OCI-M2 (cell line): ENCODE measurements around the gene RASA2.
"Not testable (repeated sequence)": the region's sequence is repeated elsewhere in the genome, so short reads cannot be mapped to it uniquely, and the experiment has no call there.

Experiments
- DNase-seq: peaks from one replicate; lab custom pipeline; 2025; ENCODE audit not compliant: unreplicated experiment; lab: John Stamatoyannopoulos, UW

RASA2 gene

DNA sequence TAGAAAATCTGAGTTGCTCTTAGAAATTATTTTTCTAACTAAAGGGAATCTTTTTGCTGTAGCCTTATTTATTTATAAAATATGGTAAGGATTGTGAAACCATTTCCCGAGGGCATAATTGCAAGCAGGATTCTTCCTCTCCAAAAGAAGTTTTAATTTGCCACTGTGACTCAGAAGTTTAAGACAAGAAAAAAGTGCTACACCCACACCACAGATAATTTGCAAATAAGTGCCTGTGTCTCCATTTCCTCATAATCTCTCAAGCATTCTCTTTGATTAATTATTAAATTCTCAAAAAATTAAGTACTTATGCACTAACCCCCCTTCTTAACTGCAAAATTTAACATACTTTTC, 43.6 kb downstream of the RASA2 start:
- no peak for DNase-seq

DNA sequence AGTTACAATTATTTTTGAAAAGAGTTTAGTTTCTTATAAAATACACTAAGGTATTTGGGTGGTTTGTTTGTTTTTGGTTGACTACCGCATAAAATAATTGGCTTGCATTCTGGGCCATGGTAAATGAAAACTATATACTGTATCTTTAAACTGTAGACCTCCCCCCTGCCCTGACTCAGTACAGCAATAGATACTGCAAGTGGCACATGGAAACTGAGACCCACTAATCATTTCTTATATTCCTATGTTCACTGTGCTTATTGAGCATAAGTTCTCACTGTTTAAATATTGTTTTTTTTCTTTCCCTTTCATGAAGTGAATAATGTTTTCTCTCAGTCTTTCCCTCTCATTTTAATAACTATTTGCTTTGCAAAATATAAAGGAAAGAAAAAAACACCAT, 45.8 kb downstream of the RASA2 start:
- no peak for DNase-seq

DNA sequence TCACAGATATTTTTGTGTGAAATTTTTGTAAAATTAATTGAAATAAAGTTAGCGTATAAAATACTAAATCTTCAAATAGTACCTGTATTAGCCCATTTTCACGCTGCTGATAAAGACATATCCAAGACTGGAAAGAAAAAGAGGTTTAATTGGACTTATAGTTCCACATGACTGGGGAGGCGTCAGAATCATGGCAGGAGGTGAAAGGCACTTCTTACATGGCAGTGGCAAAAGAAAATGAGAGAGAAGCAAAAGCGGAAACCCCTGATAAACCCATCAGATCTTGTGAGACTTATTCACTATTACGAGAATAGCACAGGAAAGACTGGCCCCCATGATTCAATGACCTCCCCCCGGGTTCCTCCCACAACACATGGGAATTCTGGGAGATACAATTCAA, 49.2 kb downstream of the RASA2 start:
- DNase-seq = not testable (repeated sequence)

DNA sequence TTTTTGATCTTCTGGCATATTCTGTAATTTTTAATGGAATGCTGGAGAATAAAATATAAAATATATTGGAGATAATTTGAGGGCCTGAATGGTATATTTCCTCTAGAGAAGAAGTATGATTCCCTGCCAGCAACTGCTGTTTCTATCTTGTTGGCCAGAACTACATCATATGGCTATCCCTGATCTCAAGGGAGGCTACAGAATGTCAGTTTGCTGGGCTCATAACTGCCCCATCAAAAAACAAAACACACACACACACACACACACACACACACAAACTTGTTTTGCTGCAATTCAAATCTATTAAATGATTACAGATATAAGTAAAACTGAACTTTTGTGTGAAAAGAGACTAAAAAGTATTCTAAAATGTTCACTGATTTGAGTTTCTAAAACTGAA, 51.0 kb downstream of the RASA2 start:
- no peak for DNase-seq

DNA sequence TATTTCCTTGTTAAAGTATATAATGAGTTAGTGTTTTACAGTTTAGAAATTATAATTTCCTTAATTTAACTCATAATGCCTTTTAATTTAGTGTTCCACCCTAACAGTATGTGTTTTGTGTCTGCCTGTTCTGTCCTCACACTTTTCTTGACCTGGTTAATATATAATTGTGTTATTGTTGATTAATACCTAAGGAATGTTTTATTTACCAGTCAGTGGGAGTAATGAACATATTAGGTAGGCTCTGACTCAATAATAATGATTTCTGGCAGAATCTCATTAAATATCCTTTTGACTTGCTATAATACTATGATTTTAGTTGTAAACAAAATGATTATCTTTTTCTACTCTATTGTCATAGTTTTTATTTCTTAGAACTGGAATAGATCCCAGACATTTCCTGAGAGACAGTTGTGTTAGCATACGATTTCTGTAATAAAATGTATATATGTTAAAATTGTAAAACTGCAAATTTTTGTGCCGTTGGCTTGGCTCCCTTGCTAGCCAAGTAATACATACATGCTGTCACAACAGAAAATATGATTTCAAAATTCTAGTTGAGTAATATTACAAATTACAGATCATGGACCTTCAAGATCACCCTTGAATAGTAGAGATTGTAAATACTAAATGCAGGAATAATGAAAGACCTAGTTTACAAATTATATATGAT, 51.9 kb downstream of the RASA2 start:
- DNase-seq = no peak

DNA sequence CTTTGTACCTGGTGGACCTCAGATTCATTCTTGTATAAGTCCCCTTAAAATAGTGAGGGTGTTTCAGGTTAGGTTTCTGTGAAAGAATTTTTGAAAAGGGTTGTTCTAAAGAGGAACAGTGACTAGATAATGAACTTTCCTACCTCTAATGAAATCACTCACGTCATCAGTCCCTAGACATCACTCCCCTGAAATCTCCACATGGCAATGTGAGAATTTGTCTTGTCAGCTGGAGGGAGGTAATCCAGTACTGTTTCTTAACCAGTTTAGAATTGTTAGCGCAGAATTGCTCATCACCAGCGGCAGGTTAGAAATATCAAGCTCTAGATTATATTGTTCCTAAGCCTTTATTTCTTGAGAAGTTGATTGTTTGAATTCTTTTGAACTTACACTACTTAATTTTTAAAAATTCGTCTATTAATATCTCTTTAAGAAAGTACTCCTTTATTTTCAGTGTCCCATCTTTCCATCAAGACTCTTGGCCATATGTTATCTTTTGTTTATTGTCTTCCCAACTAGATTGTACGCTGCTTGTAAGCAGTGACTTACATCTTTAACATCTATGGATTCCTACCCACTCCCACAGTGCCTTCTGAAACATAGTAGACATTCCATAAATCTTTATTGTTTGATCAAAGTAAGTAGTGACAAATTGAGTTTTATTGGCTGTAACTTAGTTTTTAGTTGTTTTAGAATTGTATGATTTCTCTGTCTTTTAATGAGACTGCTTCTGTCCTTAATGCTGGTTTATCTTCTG, 52.8 kb downstream of the RASA2 start:
- DNase-seq = no peak

DNA sequence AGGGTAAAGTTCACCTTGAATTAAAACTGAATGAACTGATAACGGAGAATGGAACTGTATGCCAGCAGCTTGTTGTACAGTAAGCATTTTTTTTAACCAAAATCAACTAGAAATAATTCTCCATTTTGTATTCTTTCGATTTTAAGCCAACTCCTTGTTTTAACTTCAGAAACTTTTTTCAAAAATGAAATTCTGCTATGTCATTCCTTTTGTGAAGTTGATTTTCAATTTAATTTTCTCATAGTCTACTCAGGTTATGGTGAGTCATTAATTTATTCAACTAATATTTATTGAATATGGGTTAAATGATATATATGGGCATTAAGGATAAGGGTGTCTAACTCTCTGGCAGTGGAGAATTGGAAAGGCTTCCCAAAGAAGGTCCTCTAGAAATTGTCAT, 53.7 kb downstream of the RASA2 start:
- DNase-seq = no peak

DNA sequence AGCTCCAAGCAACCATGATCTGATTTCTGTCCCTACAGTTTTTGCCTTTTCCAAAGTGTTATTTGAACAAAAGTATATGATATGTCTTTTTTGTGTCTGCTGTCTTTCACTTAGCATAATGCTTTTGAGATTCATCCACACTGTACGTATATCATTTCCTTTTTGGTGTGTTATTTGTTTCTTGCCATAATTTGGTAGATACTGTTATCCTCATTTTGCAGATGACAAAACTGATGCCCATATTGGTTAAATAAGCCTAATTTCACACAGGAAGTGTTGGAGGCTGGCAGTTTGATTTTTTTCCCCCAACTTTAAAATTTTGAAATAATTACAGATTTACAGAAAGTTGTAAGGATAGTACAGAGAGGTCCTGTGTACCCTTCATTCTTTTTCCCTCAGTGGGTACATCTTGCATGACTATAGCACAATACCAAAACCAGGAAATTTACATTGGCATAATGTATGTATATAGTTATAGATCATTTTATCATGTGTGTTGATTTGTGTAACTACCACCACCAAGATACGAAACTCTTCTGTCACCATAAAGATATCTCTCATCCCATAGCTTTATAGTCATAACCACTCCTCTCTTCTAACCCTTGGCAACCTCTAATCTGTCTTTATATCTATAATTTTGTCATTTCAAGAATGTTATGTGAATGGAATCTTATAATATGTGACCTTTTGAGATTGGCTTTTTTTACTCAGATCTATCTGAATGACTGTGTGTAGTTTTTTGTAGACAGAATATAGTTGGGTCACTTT, 55.6 kb downstream of the RASA2 start:
- no peak for DNase-seq

DNA sequence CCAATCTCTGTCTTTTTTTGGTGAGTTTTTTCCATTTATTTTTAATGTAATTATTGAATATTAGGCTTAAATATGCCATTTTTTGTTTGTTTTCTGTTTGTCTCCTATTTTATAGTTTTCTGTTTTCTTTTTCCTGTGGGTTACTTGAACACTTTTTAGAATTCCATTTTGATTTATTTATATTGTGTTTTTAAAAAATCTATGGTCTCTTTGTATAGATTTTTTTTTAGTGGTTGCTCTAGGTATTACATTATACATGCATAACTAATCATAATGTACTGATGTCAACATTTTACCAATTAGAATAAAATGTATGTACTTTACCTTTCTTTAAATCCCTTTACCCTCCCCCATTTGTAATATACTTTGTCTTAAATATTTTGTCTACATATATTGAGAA, 56.2 kb downstream of the RASA2 start:
- no peak for DNase-seq

DNA sequence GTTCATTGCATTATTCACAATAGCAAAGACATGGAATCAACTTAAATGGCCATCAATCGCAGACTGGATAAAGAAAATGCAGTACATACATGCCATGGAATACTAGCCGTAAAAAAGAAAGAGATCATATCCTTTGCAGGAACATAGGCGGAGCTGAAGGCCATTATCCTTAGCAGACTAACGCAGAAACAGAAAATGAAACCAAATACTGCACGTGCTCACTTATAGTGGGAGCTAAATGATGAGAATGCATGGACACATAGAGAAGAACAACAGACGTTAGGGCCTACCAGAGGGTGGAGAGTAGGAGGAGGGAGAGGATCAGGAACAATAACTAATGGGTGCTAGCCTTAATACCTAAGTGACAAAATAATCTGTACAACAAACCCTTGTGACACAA, 57.9 kb downstream of the RASA2 start:
- no peak for DNase-seq

DNA sequence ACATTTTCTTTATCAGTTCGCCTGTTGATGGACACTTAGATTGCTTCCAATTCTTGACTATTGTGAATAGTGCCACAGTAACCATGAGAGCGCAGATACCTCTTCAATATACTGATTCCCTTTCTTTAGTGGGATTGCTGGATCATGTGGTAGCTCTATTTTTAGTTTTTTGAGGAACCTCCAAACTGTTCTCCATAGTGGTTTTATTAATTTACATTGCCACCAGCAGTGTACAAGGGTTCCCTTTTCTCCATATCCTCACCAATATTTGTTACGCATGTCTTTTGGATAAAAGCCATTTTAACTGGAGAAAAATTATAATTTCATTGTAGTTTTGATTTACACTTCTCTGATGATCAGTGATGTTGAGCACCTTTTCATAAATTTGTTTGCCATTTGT, 59.3 kb downstream of the RASA2 start:
- no peak for DNase-seq

DNA sequence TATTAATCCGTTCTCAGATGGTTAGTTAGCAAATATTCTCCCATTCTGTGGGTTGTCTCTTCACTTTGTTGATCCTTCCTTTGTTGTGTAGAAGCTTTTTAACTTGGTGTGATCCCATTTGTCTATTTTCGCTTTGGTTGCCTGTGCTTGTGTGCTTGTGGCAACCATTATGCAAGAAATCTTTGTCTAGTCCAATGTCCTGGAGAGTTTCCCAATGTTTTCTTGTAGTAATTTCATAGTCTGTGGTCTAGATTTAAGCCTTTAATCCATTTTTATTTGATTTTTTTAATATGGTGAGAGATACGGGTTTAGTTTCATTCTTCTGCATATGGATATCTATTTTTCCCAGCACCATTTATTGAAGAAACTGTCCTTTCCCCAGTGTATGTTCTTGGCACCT, 59.8 kb downstream of the RASA2 start:
- DNase-seq = no peak

DNA sequence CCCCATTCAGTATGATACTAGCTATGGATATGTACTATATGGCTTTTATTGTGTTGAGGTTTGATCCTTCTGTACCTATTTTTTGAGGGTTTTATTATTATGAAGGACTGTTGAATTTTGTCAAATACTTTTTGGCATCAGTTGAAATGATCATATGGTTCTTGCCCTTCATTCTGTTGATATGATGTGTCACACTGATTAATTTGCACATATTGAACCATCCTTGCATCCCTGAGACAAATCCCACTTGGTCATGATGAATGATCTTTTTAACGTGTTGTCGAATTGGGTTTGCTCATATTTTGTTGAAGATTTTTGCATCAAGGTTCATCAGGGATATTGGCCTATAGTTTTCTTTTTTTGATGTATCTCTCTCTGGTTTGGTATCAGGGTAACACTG, 61.0 kb downstream of the RASA2 start:
- no peak for DNase-seq

DNA sequence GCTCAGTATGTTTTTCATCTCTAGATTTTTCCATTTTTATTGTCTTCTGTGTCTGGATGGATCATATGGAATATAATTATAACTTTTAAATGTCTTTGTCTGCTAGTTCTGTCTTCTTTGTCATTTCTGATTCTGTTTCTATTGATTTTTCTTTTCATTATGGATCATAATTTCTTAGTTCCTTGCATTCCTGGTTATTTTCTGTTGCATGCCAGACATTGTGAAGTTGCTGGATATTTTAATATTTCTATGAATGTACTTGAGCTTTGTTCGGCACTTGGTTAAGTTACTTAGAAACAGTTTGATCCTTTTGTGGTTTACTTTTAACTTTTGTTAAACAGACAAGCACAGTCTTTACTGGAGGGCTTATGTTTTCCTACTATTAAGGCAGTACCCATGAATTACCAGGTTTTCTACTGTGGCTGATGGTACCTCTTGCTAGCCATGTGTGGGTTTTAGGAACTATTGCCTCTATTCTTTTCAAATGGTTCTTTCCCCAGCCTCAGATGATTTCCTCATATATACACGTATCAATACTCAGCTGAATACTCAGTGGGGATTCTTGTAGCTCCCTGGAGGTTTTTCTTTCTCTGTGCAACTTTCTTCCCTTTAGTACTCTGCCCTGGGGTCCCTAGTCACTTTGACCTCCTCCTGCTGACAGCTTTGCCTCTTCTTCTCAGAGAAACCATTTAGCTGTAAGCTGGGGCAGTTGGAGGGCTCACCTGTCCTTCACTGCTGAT, 64.3 kb downstream of the RASA2 start:
- no peak for DNase-seq

DNA sequence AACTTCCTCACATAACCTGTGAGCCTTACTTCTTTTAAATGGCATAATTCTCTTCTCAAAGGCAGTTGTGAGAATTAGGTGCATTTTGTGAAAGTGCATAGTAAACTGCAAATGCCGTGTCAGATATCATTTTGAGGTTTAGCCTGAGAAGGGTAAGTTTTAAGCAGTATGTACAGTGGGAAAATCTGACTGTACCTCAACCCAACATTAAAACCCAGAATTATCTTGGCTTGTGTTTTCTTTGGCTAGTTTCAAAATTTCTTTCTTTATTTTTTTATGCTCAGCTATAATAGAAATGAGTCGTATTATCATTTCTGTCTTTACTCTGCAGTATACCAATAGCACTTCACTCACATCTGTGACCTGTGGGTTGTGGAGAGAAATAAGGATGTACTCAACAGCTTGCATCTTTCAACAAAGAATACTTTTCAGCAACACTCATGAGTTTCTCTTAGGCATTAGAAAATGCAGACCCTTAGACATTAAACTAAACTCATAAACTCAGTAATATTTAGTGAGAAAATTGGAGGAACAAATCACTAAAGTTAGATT, 65.7 kb downstream of the RASA2 start:
- no peak for DNase-seq

DNA sequence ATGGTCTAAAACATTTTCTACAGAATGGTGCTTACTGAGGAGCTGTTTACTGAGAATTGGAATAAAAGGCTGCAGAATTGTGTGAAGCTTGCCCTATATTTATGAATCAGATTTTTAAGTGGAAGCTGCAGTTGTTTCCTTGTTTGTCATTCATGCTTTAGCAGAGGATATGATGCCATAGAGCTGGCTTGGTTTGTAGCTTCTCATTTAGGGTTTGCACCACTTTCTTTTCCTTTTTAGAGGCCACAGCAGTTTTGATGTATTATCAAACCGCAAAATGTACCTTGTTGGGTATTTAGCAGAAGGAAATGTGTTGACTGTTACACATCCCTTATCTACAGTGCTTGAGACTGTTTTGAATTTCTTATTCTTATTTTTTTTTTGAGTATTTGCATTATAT, 66.2 kb downstream of the RASA2 start:
- no peak for DNase-seq

DNA sequence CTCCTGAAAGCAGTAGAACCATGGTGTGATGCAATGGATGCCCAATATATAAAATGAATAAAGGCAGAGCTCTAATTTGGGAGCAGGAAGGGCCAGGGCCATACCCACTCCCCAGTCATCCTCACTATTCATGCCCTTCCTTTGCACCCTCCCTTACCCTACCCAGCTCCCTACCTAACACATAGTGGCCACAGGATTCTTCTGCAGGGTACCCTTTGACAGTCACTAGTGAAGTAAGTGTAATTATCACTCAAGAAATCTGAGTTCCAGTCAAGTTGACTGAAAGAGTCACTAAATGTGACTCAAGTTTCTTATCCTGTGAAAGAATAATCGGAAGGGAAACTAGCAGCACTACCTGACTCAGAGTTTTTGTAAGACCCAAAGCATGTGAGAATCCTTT, 69.2 kb downstream of the RASA2 start:
- no peak for DNase-seq

DNA sequence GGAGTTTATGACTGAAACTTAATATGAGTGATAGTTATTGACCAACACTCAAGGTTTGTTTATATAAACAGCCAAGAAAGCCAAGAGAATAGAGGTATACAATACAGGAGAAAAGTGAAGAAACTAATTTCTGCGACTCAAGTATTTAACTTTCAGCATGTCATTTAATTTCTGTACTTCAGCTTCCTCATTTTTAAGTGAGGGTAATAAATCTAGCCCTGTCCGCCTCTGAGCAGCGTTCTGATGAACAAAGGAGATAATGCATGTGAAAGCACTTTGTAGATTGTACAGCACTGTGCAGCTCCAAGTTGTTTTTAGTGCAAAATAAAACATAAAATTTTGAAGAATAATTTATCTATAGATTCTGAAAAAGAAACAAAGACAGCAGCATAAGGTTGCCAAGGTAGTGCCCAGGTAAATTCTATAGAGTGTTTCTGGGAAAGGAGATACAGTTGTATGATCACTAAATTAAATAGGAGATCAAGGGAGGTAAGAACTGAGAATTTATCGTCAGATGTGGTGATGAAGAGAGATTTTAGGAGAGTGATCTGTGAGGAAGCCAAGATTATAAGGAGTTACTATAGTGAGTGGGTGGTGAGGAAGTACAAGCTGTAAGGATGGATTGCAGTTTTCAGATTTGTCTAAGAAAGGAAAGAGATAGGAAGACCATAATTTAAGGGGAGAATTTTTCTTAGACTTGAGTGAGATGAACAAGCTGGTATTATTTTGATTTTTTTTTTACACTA, 71.3 kb downstream of the RASA2 start:
- no peak for DNase-seq

DNA sequence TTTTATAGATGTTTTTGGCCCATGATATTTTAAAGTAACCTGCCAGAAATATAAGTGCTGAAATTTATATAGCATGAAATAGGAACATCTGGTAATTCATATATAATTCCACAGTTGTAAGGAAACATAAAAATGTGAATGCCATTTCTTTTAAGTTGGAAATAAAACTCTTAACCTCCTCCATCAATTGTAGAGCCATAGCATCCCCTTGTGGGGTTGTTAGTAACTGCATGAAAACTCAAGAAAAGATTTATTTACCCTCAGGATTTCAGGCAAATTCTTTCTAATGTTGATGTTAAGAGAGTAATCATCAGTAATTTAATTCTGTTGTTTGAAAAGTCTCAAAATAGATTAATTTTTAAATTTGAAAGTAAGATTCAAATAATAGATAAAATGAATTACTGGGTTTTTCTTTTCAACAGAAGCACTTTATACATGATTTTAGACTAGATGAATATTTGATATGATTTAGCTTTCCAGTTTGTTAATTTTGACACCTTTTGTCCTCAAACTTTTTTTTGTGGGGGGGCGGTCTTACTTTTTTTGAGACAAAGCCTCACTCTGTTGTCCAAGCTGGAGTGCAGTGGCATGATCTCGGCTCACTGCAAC, 74.7 kb downstream of the RASA2 start:
- no peak for DNase-seq

DNA sequence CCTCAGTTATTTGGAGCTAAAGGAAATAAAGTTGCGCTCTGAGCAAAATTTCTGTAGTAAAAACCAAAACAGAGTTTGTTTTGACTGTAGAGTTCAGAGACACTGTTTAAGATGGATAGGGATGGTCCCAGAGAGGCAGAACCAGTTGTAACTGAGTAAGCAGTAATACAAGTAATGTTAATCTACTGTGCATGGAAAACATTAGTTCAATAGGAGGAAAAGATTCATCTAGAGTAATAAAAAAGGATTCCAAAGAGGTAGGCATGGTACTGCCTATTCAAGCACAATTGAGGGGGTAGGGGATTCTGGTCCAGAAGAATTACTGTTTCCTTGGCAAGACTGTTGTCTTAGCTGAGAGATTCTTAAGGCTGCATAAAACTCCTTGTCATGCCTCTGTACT, 77.4 kb downstream of the RASA2 start:
- no peak for DNase-seq
